OCI-M2 (cell line): ENCODE results near the gene LRRC1.

Experiments
- DNase-seq: peaks from one replicate; lab custom pipeline; 2025; ENCODE audit not compliant: unreplicated experiment; lab: John Stamatoyannopoulos, UW

The LRRC1 gene

DNA sequence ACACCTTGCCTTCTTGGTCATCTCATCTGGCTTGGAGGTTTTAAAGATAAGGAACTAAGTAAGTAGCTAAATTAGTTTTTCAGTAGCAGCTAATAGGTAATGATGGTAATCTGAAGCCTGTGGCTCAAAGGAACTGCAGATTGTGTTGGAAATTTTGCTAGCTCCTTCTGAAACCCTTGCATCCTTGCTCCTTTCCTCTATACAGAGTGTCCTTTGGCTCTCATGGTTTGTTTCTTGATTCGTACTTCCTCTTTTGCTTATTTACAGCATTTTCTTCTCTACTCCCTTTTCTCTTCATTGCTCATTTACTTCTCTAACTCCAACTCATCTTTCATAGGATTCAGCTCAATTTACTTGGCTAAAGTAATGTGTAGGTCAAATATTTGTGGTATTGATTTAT lies 19.0 kb downstream of the LRRC1 start:
- no peak for DNase-seq

DNA sequence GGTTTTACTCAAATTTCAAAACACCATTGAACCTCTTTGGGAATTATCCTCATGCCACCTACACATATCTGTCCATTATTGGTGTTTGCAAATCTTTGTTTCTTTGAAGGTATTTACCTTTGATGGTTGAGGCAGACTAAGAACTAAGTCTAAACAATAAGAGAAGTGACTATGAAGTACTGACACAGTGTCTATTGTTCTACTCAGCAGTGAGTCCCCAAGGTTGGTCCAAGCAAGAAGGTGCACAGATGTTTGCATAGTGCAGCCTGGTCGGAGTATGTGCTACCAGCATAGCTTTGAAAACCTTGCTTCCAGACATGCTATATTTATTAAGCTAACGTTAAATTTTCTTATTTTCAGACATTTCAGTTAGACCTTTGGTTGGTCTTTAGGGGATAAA lies 19.5 kb downstream of the LRRC1 start:
- DNase-seq = no peak

DNA sequence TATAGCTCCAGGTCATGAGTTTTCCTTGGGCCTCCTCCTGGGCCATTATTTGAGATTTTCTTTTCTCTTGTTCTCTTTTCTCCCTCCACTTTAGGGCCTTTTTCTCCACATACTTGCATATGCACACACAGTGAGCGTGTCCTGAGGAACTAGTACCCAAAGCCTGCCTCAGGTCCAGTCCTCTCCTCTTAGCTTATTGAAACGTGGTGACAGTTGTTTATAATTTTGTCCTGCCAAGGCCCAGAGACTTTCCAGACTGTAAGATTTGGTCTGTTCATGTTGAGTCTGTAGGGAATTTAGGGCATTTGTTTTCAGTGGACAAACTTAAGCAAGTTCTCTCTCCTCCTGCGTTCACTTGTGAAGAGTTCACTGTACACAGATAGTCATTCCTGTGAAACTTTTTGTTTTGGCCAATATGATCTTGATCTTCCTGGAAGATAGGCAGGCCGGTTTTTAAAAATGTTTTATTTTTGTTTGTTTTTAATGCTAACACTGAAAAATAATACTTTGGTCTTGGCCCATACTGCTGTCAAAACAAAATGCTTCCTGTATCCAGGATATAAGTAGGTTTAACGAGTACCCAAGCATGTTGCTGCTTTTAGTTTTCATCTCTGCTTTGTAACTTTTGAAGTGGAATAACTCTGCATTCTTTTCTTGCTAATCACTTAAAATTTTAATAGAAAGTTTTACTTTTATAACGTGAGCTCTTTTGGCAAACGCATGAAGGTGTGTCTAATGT lies 20.7 kb downstream of the LRRC1 start:
- DNase-seq = no peak

DNA sequence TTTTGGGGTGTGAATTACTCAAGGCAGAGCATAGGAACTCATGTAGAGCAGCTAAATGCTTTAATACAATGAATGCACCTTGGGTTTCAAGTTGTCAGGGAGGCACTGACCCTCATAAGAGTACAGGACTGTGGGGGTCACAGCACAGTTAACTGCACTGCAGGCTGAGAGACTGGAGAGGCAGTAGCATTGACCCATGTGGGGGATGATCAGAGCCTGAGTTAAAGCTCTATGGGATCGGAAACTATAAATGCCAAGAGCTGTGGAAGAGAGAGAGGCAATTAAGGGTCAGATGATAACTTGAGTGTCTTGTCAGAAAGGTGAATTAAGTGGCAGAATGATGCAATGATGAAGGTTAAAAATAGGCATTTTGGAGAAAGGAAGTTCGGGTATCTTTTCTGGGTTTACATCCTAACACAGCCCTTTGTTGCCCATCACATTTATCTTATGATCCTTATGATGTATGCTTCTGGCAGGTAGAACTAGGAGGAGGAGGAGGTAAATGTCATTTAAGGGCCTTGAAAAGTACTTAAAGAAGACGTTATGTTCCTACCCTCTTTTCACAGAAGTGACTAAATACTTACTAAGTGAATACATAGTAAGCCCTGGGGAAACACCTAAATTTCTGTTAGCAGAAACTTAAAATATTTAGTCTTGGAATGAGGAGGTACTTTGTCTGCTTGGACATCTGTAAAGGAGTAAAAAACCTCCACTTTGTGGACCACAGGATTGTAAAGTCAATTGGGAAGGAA lies 24.2 kb downstream of the LRRC1 start:
- DNase-seq = no peak

DNA sequence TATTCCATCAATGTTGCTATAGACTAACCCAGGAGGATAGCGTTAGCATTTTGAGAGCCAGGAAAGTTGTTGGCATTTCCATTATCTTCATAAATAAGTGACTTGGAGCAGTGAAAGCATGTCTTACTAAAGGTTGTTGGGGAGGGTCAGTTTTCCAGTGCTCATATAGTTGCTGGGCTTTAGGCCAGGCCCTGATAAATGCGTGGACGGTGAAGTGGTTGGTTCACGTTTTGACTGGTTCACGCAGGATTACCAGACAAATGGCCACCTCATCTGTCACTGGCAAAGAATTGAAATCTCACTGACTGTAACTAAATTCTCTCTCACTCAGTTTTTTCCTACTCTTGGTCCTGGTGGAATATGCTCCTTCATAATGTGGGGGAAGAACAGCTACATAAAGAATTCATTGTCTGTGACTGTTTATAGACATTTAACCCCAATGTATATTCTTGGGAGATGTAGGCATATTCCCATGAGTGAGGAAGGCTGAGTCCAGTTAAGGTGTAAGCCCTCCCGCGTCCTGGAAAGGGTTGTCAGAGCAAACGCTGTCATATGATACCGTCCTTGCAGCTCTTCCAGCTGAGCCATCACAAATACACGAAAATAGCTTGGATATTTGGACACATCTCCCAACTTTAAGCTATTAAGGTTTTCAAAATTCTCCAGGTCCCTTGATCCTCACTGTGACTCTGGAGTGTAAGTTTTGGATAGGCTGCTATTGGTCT lies 27.8 kb downstream of the LRRC1 start:
- DNase-seq = no peak

DNA sequence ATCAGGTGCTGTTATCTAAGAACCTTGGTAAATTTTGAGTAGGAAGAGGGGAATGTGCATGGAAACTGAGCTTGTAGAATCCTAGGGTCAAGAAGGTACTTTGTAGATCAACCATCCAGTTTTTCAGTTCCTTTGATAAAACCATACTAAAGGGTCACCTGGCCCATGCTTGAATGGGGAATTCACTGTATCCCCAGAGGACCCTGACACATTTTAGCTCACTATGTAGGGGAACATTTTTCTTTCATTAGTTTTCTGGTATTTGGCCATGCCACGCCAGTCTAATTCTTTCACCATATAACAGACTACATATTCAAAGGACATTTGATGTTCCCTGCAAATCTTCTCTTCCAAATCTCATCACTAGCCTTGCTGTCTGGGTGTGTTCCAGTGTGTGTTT lies 29.9 kb downstream of the LRRC1 start:
- no peak for DNase-seq

DNA sequence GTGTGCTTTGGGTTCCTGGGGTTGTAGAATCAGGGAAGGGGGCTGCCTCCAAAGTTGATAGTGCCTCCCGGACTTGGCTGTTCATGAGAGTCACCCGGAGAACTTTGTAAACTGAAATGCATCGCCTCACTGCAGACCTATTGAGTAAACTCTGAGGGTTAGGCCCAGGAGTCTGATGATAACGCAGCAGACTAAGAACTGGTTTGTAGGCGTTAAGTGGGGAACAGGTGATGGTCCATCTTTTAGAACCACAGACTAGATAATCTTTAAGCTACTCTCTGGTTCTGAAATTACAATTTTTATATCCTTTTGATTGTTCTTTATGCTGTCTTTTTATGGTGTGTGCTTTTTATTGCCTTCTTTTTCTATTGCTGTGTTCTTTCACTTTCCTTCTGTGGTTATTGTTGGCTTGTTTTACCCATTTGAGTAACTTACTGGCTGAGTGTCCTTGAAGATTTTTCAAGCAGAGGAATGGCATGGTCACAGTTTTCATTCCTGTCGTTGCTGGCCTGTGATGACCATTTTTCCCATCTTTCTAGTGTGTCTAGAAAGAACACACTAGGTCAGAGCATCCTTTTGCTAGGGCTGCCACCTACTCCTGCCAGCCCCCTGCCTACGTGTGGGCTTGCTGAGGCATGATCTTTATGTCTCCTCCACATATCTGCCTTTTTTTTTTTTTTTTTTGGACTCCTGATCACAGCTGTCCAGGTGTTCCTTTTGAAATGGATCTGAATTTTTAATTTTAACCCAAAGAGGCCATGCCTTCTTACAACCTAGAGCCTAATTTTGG lies 30.9 kb downstream of the LRRC1 start:
- DNase-seq = no peak

DNA sequence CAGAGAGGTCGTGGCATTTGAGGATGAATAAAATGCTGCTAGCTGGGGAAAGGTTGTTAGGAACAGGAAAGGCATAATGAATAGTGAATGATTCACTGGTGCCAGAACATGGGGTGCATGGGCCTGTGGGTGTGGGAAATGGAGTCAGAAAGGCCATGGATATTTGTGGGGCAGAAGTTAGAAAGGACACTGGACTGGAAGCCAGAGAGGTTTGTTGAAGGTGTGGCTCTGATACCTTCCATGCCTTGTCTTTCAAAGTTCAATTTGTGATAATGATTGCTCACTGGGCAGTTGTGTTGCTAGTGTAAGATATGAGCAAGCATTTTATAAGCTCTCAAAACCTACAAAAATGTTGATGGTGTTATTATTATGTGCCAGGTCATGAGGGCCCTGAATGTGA lies 32.7 kb downstream of the LRRC1 start:
- DNase-seq = no peak

DNA sequence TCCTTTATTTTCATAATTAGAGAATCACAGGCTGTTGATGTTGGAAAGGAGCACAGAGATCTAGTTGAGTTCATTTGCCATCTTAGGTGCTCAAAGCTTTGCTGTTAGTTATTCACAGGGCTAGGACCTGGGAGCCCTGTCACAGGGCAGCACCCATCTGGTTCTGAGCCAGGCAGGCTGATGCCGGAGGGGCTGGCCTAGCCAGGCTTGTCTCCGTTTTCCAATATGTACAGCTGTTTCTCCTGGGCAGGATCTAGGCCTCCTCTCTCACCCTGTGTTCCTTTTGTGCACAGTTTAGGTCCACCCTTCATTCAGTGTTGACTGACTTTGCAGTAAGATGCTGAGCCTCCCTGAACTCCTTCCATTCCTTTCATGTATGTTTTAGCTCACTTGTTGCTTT lies 33.4 kb downstream of the LRRC1 start:
- no peak for DNase-seq

DNA sequence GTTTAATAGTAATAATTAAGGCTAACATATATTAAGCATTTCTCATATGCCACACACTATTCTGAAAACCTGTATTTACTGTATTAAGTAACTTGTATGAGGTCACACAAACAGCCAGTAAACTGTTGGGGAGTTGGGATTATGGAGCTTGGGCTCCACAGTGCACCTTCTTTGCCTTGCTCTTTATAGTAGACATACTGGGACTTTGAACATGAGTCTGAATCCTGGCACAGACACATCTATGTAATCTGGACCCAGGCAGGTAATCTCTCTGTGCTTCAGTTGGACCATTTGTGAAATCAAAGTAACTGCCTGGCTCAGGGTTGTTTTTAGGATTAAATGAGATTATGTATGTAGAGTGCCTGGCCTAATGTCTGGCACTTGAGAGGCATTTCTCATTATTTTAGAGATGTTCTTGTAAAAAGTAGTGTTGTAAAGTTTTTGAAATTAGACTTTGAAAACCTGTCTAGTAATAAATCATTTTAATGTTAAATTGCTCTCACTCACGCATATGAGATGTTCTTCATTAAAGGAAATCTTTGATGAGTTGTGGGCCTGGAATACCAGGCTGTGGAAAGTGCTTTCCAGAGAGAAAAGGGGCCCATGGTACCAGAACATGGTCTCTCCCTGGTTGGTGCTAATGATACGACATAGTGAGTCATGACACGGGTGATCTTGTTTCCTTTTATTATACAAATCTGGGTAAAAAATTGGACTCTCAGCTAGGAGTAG lies 34.3 kb downstream of the LRRC1 start:
- no peak for DNase-seq

DNA sequence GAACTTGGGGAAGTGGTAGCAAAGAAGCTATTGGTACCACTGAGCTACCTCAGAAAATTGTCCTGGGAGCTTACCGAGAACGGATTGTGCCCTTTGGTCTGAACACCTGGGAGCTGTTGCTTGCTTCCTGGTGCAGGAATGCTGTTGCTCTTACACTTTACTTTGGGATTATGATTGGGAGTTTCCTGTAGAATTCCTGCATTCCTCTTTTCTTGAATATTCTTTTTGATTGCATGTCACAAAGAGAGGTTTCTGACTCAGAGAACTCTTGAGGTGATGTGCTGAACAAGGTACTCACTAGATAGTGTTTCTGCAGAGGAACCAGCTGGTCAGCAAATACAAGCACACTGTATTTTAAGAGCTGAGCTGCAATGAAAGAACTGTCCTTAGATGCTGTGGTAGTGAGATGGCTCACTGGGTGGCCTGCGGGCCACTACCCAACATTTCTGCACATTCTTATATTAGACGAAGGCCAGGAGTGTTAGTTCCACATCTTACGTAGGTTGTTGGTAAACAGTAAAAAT lies 35.0 kb downstream of the LRRC1 start:
- no peak for DNase-seq

DNA sequence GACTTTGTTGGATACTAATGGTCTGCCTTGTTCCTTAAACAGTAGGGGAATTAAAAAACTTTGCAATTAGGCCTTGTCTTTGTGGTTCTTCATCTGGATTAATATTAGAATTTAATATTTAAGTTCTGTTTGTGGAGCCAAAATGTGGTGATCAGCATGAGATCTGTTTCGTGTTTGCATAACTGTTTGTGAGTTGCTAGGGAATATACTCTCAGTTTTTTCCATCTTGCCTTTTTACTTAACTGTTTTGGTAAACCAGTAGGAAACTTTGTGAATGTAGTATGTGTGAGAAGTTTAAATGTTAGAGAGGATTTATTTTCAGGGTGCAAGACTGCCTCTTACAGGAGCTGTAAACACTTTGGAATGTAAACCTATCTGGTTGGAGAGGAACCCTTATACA lies 35.6 kb downstream of the LRRC1 start:
- DNase-seq = no peak

DNA sequence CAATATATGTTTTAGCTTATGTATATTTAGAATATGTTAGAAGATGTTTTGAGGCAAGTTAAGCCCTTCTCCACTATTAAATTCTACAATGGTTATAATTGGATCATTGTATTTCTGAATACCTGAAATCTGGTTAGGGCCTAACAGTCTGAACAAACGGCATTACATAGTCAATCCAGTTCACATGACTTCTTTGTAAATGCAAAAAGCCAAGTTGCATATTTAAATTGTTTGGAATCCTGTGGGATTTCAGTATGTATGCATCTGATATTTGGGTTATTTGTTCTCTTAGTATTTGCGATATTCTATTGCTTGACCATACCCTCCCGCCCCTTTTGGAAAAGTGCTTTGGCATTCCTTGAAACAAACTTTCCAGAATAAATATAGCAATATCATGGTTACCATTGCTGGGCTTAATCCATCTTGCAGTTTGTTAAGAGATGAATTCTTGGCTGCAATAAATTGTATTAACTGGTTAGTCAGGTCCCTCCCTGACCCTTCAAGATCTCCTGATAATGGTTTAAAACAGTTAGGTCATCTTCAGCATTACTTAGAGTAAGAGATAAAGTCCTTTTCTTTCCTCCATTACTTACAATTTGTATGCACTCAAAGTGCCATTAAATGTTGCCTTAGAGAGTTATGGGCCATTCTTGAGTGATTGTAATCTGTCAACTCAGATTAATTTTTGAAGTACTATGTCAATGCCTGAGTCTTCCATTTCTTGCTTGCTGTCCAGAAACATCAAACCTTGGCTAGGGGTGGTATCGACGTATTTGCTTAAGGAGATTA lies 36.5 kb downstream of the LRRC1 start:
- DNase-seq = no peak

DNA sequence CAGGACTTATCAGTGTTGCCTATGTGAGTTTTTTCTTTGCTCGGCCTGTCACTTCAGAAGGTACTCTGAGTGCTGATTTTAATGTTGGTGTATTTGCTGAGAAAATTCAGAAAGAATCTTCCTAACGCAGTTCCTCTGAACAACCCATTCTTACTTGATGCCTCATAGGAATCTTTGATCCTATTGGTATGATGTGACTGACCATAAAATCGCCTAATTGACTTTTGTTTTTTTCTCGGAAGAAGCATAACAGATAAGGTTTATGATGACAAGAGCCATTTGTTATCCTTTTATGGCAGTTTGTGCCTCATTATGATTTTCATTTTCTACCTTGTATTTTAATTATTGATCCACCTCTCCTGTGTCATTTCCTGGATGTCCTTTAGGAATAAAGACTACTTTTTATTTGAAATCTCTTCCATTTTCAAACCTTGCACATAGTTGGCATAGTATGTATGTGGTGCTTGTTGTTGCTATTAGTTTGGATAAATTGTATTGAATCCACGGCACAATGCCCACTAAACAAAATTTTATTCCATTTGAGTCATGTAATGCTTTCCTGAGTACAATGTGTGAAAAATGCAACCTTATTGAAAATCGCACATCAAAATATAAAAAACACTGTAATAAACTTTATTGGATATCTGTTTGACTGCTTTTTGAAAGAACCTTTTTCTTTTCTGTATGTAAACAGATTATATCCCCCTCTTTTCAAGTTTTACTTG lies 37.3 kb downstream of the LRRC1 start:
- DNase-seq = no peak

DNA sequence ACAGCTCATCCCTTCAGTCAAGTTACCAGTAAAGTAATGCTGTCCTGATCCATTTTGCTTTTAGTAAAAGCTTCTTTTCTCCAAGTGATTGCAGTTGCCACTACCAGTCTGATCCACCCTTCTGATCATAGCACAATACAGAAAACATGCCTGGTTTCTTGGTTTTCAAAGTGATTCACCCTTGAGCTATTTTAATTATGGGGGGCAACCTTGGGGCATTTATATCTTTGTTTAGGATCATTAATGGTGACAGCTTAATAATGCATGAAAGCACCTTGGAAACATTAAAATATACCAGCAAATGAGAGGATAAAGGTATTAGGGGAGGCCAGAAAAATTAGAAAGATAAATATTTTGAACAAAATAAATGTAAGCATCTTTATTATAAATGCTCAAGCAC lies 38.4 kb downstream of the LRRC1 start:
- no peak for DNase-seq

DNA sequence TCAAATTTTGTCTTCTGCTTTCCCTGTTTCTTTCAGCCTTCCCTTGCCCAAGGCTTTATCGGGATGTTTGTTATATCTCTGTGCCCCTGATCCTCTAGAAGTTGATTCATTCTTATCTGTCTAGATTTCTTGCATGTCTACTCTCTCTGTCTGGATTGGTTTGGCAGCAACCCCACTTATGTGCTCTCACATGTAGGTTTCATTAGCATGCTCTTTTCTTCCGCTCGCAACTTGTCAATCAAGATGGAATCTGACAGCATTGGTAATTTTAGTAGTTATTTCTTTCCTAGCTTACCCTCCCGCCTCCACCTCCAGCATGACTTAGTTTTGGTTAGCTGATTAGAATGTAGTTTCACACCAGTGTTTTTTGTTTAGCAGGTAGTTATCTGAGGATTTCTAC lies 39.3 kb downstream of the LRRC1 start:
- no peak for DNase-seq

DNA sequence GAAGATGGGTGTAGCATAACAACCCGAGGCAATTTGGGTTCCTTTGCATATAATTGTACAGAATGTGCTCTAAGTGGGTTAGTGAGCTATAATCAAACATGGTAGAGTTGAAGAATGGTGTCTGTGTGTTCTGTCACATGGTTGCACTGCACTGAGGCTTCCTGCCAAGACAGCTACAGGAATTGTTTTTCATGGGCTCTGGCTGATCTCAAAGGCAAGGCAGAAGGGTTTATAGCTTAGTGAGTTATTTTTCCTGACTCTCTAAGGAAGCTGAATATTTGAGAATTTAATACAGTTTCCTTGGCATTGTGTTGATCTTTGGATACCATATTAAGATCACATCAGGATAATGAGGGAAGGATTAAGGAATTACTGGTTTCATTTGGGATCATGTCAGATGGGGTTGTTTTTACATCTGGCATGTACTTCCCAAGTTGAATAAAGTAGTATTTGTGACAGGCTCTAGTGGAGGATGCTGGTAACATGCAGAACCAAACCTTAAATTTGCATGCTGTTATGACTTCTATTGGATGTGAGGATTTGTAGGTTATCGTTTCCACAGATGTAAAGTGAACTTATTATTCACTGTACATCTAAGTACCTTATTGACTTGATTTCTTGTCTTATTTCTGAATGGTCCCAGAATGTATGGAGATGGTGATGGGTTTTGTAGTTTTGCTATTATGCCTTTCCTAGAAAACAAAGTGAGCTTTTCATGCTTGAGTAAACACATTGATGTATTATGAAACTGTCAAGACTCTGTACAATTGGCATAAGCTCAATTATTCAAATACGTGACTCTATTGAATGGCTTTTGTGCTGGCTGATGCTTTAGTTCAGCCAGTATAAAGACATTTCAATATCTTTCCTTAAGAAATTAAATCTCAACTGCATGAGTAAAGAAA lies 43.3 kb downstream of the LRRC1 start:
- DNase-seq = no peak

DNA sequence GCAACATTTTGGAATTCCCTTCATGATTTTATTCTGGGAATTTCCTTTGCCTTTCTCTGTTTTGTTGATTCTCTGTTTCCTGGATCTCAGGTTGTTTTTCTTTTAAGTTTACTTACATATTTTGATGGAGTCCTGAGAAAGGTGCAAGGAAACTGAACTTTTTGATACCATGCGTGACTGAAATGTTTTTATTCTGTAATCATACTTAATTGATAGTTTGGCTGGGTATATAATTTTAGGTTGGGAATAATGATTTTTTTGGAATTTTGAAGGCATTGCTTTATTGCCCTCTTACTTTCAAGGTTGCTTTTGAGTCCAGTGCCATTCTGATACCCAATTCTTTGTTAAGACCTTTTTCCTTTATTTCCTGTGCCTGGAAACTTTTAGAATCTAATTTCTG lies 45.2 kb downstream of the LRRC1 start:
- no peak for DNase-seq
